HG02973 (cell line): ENCODE results near the gene KIF5B.
"Not testable (repeated sequence)": the region's sequence is repeated elsewhere in the genome, so short reads cannot be mapped to it uniquely, and the experiment has no call there.

Experiments
- ATAC-seq: cut with Tn5 transposase; IDR thresholded peaks from one replicate; pipeline ENCODE4 v1.9.1; 2021; ENCODE audit warnings: moderate library complexity; ENCODE audit not compliant: unreplicated experiment

The KIF5B gene

DNA sequence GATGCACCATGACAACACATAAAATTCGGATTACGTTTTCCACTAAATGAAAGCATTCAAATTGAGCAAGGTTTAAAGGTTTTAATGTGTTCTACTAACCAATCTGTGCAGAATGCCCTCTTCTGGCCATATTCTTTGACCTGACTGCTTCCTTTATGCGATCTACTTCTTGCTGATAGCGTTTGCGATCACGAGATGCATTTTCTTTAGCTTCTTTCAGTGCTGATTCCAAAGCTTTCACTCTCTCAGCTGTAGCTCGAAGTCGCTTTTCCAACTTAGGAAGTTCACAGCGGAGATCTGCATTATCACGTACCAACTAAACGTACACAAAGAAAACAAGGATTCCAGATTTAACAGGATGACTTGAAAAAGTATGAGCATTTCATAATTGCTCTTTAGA lies 39.2 kb downstream of the KIF5B start:
- ATAC-seq = no peak

GRCh38 chr10:32015386-32015785 lies 40.8 kb downstream of the KIF5B start:
- no peak for ATAC-seq

DNA sequence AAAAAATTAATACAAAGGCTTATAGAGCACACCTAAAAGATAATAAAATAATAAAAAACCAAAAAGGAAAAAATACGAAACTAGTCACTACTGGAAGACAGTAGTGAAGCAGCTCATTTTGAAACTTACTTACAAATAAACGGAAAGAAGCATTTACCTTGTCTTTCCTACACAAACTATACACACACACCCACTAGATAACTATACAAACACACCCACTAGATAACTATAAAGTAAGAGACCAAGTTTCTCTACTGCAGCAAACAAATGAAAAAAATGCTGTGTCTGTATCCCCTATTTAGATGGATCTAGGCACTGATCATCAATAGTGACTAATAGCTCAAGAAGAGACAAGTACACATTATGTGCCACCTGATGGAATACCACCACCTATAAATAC lies 49.2 kb downstream of the KIF5B start:
- no peak for ATAC-seq

- ATAC-seq = peak; percentile 70
Observed at GRCh38 chr10:32005050-32005449, 51.2 kb downstream of the KIF5B start.

GRCh38 chr10:32004161-32004591 lies 52.0 kb downstream of the KIF5B start:
- ATAC-seq = no peak

DNA sequence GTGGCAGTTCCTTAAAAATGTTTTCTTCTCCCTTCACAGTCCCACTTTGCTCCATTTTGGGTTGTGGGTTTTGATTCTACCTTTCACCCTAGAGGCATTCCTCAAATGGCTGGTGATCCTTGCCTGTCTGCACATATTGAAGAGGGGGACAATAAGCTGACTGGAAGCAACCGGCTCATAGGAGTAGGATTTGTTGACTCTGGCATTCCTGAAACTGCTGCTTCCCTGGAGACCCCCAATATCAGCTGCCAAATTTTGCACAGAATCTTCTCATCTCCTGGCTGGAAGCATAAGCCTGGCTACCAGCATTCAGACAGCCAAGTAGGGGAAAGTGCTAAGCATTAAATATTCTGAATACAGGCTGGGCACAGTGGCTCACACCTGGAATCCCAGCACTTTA lies 53.7 kb downstream of the KIF5B start:
- ATAC-seq = no peak

GRCh38 chr10:32000937-32001336 lies 55.3 kb downstream of the KIF5B start:
- ATAC-seq = no peak

DNA sequence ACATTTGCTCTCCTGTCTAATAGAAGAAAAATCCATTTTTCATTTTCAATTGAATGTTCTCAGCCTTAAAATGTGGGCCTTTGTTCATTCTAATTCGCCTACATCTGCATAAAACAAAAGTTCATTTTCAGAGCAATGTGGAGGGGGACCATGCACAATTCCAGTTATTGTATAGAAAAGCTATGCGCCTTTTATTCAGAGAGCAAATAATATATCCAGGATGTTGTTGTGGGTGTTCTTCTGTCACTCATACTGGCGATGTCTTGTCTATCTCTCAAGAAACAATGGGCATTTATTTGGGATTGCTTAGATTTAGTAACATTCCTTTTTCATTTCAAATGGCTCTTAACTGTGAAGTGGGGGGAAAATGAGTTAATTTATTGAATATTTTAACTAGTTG lies 56.4 kb downstream of the KIF5B start:
- no peak for ATAC-seq

DNA sequence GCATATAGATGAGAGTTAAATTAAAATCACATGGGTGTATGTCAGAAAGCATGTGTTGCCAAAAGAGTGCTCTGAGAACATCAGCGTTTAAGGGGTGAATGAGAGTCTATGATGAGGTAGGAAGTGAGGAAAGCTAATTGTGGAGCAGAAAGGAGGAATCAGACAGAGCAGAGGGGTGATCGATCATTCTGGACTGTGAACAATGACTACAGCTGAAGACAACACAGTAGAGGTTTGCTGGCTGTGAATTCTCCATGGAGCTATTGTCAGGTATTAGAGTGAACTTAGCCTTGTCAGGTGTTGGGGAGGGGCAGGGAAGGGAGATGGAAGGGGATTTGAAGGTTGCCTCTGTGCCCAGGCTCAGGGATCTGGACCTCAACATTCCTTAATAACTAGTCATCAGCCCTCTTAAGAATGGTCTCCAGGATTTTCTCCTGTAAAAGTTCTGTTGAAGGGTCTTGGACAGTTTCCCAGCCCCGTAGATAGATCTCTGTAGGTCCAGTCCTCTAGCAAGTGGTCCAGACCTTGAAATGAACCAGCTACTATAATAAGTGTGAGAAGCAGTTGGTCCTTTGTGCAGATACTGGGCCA lies 57.1 kb downstream of the KIF5B start:
- no peak for ATAC-seq

DNA sequence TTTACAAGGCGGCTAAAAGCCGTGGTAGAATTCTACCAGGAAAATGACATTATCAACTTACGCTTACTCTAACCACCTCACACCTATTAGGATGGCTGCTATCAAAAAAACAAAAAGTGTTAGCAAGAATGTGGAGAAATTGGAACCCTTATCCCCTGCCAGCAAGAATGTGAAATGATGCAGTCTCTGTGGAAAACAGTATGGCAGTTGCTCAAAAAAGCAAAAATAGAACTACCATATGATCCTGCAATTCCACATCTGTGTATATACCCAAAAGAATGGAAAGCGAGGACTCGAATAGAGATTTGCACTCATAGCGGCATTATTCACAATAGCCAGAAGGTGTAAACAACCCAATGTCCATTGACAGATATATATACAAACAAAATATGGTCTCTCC lies 61.3 kb downstream of the KIF5B start:
- no peak for ATAC-seq

DNA sequence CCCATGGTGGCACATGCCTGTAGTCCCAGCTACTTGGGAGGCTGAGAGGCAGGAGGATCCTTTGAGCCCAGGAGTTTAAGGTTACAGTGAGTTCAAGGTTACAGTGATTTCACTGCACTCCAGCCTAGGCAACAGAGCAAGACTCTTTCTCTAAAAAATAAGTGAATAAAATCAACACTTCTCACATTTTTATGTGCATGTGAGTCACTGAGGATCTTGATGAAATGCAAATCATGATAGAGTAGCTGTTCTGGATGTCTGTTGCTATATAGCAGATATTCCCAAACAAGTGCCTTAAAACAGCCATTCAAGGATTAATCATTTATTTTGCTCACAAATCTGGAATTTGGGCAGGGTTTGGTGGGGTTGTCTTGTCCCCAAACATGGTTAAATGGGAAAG lies 65.3 kb downstream of the KIF5B start:
- no peak for ATAC-seq

GRCh38 chr10:31987786-31988185 lies 68.4 kb downstream of the KIF5B start:
- ATAC-seq = not testable (repeated sequence)

GRCh38 chr10:31982111-31982510 lies 74.1 kb downstream of the KIF5B start:
- no peak for ATAC-seq

- no peak for ATAC-seq
Observed at GRCh38 chr10:31980471-31980870, 75.8 kb downstream of the KIF5B start.

GRCh38 chr10:31979071-31979470 lies 77.2 kb downstream of the KIF5B start:
- not testable (repeated sequence) for ATAC-seq

- ATAC-seq = no peak
Observed at GRCh38 chr10:31978156-31978483, 78.1 kb downstream of the KIF5B start.

GRCh38 chr10:31977440-31978155 lies 78.6 kb downstream of the KIF5B start:
- ATAC-seq = no peak

DNA sequence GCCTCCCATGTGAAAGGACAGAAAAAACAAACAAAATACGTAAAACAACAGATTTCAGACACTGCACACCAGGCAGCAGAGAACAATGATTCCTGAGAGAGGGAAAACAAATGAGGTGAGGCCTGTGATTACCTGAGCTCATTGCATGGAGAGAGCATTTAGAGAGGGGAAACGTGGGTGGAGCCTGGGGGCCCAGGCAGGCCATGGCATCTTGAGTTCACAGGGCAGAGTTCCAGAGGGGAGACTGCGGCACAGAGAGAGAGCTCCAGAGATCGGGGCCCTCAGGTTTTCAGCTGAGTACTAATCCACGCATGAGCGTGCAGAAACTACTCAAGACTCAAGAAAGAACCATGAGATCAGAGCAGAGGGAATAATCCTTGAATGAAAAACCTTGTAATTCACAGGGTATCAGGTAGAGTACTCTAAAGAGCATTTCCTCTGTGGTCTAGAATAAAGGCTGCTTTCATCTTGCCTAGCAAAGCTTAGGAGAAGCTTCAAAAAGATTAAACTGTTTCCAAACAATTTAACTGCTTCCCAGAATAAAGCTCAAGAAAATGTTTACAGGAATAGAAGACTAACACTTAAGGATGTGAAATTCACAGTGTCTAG lies 81.0 kb downstream of the KIF5B start:
- ATAC-seq = no peak

DNA sequence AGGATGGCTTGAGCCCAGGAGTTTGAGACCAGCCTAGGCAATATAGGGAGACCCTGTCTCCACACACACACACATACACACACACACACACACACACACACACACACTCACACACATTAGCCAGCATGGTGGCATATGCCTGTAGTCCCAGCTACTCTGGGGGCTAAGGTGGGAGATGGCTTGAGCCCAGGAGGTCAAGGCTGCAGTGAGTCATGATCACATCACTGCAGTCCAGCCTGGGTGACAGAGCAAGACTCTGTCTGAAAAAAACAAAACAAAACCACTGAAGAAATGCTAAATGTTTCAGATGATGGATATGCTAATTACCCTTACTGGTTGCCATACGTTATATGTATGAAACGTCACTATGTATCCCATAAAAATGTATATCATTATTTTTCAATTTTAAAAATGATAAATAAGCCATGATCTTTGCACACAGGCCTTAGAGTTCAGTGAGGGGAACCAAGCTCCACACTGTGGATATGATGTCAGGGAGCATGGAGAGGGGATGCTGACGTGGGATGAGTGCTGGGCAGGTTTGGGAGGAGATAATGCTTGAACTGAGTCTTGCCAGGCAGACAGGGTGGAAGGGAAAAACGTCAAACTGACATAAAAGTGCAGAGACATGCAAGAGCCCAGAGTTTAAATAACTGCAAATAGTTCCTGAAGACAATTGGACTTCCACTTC lies 81.6 kb downstream of the KIF5B start:
- ATAC-seq = no peak

DNA sequence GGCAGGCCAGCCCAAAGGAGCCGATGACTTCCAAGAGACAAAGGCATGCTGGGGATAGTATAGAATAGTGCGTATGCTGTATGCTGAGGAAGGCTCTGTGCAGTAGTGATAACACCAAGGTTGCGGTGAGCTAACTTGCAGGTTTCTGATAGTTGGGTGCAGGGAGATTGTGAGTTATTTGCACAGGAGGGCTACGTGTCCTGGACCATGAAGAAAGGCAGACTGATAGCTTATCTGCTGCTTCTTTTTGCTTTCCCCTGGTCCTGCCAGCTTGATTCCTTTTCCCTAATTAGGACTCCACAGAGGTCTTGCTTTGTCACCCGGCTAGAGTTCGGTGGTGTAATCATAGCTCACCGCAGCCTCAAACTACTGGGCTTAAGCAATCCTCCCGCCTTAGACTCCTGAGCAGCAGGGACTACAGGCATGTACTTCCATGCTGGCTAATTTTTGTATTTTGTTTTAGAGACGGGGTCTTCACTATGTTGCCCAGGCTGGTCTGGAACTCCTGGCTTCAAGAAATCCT lies 83.6 kb downstream of the KIF5B start:
- no peak for ATAC-seq

DNA sequence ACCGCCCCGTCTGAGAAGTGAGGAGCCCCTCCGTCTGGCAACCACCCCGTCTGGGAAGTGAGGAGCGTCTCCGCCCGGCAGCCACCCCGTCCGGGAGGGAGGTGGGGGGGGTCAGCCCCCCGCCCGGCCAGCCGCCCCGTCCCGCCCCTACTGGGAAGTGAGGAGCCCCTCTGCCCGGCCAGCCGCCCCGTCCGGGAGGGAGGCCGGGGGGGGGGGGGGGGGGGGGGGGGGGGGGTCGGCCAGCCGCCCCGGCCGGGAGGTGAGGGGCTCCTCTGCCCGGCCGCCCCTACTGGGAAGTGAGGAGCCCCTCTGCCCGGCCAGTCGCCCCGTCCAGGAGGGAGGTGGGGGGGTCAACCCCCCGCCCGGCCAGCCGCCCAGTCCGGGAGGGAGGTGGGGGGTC lies 86.4 kb downstream of the KIF5B start:
- ATAC-seq = not testable (repeated sequence)

- no peak for ATAC-seq
Observed at GRCh38 chr10:31963589-31963980, 92.6 kb downstream of the KIF5B start.
